ENCODE data around the gene HMOX1.
"Not testable (repeated sequence)": the region's sequence is repeated elsewhere in the genome, so short reads cannot be mapped to it uniquely, and the experiment has no call there.

The HMOX1 gene

GRCh38 chr22:35381424-35382009, 621 bp downstream of the HMOX1 start:
- DNase-seq: no peak

GRCh38 chr22:35383679-35384071, 2.8 kb downstream of the HMOX1 start:
- DNase-seq: no peak

- DNase-seq: no peak
Observed at GRCh38 chr22:35384527-35384926, 3.6 kb downstream of the HMOX1 start.

- DNase-seq: no peak
Observed at GRCh38 chr22:35384975-35385588, 4.2 kb downstream of the HMOX1 start.

GRCh38 chr22:35386670-35387288, 5.9 kb downstream of the HMOX1 start:
- no peak for DNase-seq

- DNase-seq: no peak
Observed at GRCh38 chr22:35390933-35391332, 10.0 kb downstream of the HMOX1 start.

- no peak for DNase-seq
Observed at GRCh38 chr22:35392357-35392756, 11.5 kb downstream of the HMOX1 start.

- no peak for DNase-seq
Observed at GRCh38 chr22:35393116-35394010, 12.5 kb downstream of the HMOX1 start.

- DNase-seq: no peak
Observed at GRCh38 chr22:35394011-35394312, 13.1 kb downstream of the HMOX1 start.

- no peak for DNase-seq
Observed at GRCh38 chr22:35394810-35395563, 14.1 kb downstream of the HMOX1 start.

- DNase-seq: not testable (repeated sequence)
Observed at GRCh38 chr22:35396622-35397021, 15.7 kb downstream of the HMOX1 start.

- no peak for DNase-seq
Observed at GRCh38 chr22:35397095-35397904, 16.4 kb downstream of the HMOX1 start.

- no peak for DNase-seq
Observed at GRCh38 chr22:35398591-35398973, 17.7 kb downstream of the HMOX1 start.

- DNase-seq: no peak
Observed at GRCh38 chr22:35399114-35399677, 18.3 kb downstream of the HMOX1 start.

GRCh38 chr22:35399678-35400500, 19.0 kb downstream of the HMOX1 start, which contains the start of gene MCM5:
MCM5 (plus strand) TSS chr22:35400140; CDS start chr22:35400439, 299 bp downstream.
- peak; percentile 85 for DNase-seq

GRCh38 chr22:35400501-35400790, 19.6 kb downstream of the HMOX1 start:
- DNase-seq: no peak

- no peak for DNase-seq
Observed at GRCh38 chr22:35401863-35402262, 21.0 kb downstream of the HMOX1 start.

GRCh38 chr22:35403356-35403755, 22.5 kb downstream of the HMOX1 start:
- DNase-seq: no peak

- DNase-seq: no peak
Observed at GRCh38 chr22:35404176-35404575, 23.3 kb downstream of the HMOX1 start.

GRCh38 chr22:35406443-35406842, 25.5 kb downstream of the HMOX1 start:
- no peak for DNase-seq

- DNase-seq: no peak
Observed at GRCh38 chr22:35407362-35407761, 26.5 kb downstream of the HMOX1 start.

Measured in DMS 273 treated with DMSO at 0.1 percent for 48 hours (cell line).